RWPE2 (cell line): ENCODE measurements around the gene SYNE3.

ENCODE experiments used
- ATAC-seq: fragments of 200-7000 bp; cut with Tn5 transposase; 3 replicates; pipeline ENCODE4 v1.9.1; 2021; ENCODE audit warnings: low read depth
- DNase-seq: peaks from one replicate; pipeline ENCODE4 v3.0.0-alpha.2; 2020; ENCODE audit warnings: low spot score
- H3K27ac ChIP-seq: fragments of 450-650 bp; 2 replicates; pipeline ENCODE4 v1.5.1; 2017; ENCODE audit warnings: mild to moderate bottlenecking; ENCODE audit not compliant: poor library complexity, severe bottlenecking
- H3K27me3 ChIP-seq: fragments of 250-450 bp; sonication (Bioruptor Pico); 2 replicates; pipeline ENCODE4 v1.5.1; 2021; ENCODE audit warnings: mild to moderate bottlenecking, moderate library complexity; ENCODE audit not compliant: insufficient read depth, poor library complexity, severe bottlenecking
- H3K36me3 ChIP-seq: fragments of 250-450 bp; sonication (Bioruptor Pico); 2 replicates; pipeline ENCODE4 v1.5.1; 2020; ENCODE audit warnings: low read depth, mild to moderate bottlenecking, moderate library complexity
- H3K4me1 ChIP-seq: fragments of 250-450 bp; sonication (Bioruptor Pico); 2 replicates; pipeline ENCODE4 v1.5.1; 2021; ENCODE audit warnings: mild to moderate bottlenecking, moderate library complexity; ENCODE audit not compliant: insufficient read depth, poor library complexity, severe bottlenecking
- H3K4me3 ChIP-seq: fragments of 250-450 bp; sonication (Bioruptor Pico); 2 replicates; pipeline ENCODE4 v1.5.1; 2021; ENCODE audit warnings: mild to moderate bottlenecking, moderate library complexity; ENCODE audit not compliant: severe bottlenecking
- H3K9me3 ChIP-seq: fragments of 250-450 bp; sonication (Bioruptor Pico); 2 replicates; pipeline ENCODE4 v1.5.1; 2021; ENCODE audit warnings: mild to moderate bottlenecking, moderate library complexity; ENCODE audit not compliant: severe bottlenecking
- TF ChIP-seq, protein P1 (sequence below): fragments of 450-650 bp; IDR thresholded peaks from one replicate; pipeline ENCODE4 v1.5.1; 2017; ENCODE audit warnings: mild to moderate bottlenecking, moderate library complexity; ENCODE audit not compliant: poor library complexity, severe bottlenecking

The SYNE3 gene

GRCh38 chr14:95469134-95469481, 47.3 kb downstream of the SYNE3 start:
- Histone ChIP-seq H3K4me1 (no peaks in the 10 kb centered on the region), H3K27ac (no peak overlapping the region), H3K36me3 (peaks cover 7% of the 10 kb centered on the region)

DNA sequence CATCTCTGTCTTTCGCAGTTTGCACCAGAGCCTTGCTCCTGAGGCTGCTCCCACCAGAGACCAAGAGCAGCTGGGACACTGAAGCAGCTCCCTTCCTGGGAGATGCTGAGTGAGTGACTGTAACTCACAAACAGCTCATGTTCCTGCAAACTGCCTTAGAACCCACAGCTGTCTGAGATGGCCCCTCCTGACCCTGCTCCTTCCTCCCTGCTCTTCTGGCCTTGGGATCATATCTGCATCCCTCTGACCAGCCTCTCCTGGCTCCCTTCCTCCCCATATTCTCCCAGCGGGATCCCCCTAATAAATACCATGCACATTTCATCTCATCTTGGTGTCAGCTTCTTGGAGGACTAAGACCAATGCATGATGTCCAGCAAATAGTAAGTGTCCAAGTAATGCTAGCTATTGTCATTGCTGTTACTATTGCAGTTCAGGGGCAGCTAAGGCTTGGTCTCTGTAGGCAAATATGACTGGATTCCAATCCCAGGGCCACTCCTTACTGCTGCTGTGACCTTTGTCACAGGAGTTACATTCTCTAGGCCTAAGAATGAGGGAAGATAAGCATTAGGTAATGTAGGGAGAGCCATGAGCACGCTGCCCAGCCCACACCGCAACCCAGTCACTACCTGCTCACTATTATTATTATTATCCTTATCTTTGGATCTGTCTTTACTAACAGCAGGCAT, 47.9 kb downstream of the SYNE3 start:
- Histone ChIP-seq H3K9me3 (no peaks in the 10 kb centered on the region), H3K27ac (no peak overlapping the region), H3K36me3 (peaks cover 7% of the 10 kb centered on the region; the same call in 1 of the 2 replicates), H3K27me3 (no peaks in the 10 kb centered on the region), H3K4me1 (no peaks in the 10 kb centered on the region), H3K4me3 (no peak overlapping the region)
- TF ChIP-seq, protein P1, sequence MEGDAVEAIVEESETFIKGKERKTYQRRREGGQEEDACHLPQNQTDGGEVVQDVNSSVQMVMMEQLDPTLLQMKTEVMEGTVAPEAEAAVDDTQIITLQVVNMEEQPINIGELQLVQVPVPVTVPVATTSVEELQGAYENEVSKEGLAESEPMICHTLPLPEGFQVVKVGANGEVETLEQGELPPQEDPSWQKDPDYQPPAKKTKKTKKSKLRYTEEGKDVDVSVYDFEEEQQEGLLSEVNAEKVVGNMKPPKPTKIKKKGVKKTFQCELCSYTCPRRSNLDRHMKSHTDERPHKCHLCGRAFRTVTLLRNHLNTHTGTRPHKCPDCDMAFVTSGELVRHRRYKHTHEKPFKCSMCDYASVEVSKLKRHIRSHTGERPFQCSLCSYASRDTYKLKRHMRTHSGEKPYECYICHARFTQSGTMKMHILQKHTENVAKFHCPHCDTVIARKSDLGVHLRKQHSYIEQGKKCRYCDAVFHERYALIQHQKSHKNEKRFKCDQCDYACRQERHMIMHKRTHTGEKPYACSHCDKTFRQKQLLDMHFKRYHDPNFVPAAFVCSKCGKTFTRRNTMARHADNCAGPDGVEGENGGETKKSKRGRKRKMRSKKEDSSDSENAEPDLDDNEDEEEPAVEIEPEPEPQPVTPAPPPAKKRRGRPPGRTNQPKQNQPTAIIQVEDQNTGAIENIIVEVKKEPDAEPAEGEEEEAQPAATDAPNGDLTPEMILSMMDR = no peak
- ATAC-seq (no peak), DNase-seq (no peak)

More at GRCh38 chr14:95469134-95469481, 47.3 kb downstream of the SYNE3 start:
- TF ChIP-seq, protein P1 = no peak
- no peaks in the 10 kb centered on the region for H3K27me3 ChIP-seq
- ATAC-seq = no peak
- DNase-seq = no peak
- H3K4me3 ChIP-seq = no peak overlapping the region
- no peaks in the 10 kb centered on the region for H3K9me3 ChIP-seq

DNA sequence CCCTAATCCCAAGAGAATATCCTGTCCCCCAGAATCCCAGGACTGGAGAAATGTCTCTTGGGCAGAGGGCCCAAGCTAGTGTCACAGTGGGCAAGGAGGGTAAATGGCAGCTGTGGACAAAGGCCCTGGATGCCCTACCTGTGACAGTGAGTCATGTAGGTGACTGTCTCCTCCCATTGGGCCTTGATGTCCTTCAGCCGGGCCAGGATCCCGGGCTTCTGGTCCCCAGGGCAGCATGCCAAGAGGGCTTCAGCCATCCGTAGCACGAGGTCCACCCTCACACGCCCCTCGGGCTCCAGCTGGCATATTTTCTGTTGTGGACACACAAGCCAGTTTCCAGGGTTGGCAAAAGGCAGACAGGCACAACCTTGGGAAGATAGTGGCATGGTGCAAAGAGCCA, 48.8 kb downstream of the SYNE3 start:
- Histone ChIP-seq H3K27me3 (no peaks in the 10 kb centered on the region), H3K27ac (no peak overlapping the region), H3K4me1 (no peaks in the 10 kb centered on the region), H3K36me3 (peaks cover 7% of the 10 kb centered on the region; the same call in 1 of the 2 replicates), H3K4me3 (no peak overlapping the region), H3K9me3 (no peaks in the 10 kb centered on the region)
- no peak for ATAC-seq
- TF ChIP-seq, protein P1 = no peak
- no peak for DNase-seq

DNA sequence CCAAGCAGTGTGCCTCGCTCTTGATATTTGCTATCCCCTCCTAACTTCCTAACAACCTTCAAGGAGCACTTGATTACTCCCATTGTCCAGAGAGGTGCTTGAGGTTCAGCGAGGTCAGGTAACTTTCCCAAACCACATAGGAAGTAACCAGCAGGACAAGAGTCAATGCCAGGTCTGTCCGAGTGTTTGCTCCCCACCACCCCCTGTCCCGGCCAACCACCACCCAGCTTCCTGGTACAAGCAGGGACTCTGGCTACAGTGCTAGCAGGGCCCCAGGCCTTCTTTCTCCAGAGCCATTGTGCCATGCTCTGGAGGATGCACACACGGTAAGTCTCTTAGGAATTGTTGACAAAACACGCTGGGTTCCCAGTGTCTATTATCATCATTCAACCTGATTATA, 49.2 kb downstream of the SYNE3 start:
- H3K4me1 ChIP-seq = no peaks in the 10 kb centered on the region
- ATAC-seq = no peak
- DNase-seq = no peak
- H3K27me3 ChIP-seq = no peaks in the 10 kb centered on the region
- no peaks in the 10 kb centered on the region for H3K9me3 ChIP-seq
- no peak overlapping the region for H3K4me3 ChIP-seq
- TF ChIP-seq, protein P1 = no peak
- no peak overlapping the region for H3K27ac ChIP-seq
- H3K36me3 ChIP-seq = peaks cover 7% of the 10 kb centered on the region; the same call in 1 of the 2 replicates
